IPS-NIHi11 (cell line): ENCODE results near the gene R3HDM1.
"Not testable (repeated sequence)": the region's sequence is repeated elsewhere in the genome, so short reads cannot be mapped to it uniquely, and the experiment has no call there.

Experiments used
- DNase-seq: peaks from one replicate; pipeline ENCODE4 v3.0.0; 2012; ENCODE audit warnings: mixed read lengths, low spot score

R3HDM1 gene

DNA sequence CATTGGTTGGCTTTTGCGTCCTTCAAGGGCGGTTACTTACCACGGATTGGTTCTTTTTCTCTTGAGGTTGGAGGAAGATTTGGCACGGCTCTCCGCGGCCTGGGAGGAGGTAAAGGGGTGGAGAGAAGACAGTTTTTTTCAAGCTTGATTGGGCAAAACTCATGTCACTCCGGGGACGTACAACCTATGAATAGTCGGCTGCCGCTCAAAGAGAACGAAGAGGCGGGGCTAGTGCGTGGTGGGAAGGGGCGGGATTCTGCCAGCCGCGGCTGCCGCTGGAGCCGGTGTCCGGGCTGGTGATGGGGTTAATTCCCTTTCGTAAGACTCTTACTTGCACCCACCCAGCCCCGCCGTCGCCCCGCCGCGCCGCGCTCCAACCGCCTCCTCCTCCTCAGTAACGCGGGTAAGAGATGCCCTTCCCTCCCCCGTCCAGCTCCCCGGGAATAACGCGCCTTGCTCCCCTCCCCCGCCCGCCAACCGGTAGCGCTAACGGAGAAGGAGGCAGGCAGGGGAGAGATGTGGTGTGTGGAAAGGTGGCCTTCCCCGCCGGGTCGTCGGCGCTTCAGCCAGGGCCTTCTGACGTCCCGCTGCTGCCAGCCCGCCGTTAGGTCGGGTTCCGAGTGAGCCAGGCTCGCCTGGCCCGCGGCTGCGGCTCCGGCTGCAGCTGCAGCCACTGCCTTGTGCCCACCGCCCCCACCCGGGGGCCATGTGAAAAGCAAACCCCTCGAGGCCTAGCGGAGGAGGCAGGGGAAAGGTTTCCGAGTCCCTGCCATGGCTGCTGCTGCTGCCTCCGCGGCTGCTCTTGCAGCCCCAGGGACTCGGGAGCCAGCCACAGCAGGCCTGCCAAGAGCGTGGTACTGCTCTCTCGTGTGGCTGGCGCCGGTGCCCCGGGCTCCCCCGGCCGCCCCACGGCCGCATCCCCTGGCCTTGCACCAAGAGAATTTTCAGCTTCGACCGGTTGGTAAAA is at the start of gene R3HDM1:
R3HDM1 (plus strand) TSS at position 254 of the 967 bp plus-strand sequence. CDS start 73,362 bp downstream, outside the sequence.
- DNase-seq = peak; percentile 95

DNA sequence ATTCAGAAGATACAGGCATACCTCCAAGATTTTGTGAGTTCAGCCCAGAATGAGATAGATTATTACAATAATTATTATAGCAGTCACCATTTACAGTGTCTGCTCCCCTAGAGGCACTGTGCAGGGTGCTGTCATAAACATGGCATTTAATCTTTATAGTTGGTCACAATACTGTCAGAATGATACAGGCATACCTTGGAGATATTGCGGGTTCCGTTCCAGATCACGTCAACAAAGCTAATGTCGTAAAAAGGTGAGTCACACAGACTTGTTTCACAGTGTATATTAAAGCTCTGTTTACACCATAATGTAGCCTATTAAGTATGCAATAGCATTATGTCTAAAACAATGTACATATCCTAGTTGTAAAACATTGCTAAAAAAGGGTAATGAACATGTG is 45.8 kb upstream of the R3HDM1 start:
- DNase-seq = no peak

DNA sequence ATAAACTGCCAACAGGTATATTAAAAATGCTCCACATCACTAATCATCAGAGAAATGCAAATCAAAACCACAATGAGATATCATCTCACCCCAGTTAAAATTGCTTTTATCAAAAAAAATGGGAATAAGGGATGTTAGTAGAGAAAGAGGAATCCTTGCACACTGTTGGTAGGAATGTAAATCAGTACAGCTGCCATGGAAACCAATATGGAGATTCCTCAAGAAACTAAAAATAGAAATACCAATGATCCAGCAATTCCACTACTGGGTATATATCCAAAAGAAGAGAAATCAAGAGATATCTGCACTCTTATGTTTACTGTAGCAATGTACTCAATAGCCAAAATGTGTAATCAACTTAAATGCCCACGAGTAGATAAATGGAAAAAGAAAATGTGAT is 40.9 kb upstream of the R3HDM1 start:
- no peak for DNase-seq

DNA sequence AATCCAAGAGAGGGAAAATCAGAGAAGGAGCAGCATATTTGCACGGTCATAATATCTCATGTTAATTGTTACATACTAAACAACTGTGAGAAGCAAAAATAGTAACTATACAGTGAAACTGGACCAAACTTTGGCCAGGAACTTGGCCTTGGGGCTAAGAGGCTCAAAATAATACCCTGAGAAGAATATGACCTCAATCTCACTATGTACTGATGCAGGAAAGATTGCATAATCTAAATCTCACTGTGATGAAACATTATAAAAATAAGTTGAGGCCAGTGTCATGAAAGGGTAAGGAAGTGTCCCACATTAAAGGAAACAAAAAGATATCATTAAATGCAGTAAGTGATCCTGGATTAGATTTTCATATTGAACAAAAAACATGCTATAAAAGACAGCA is 36.8 kb upstream of the R3HDM1 start:
- no peak for DNase-seq

DNA sequence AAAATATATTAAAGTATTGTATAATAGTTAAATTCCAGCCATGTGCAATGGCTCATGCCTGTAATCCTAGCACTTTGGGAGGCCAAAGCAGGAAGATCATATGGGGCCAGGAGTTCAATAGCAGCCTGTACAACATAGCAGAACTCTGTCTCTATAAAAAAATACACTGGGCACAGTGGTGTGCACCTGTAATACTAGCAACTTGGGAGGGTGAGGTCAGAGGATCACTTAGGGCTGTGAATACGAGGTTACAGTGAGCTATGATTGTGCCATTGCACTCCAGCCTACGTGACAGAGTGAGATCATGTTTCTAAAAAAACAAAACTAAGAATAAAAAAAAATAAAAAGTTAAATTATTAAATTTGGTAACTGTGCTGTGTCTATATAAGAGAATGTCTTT is 36.4 kb upstream of the R3HDM1 start:
- no peak for DNase-seq

DNA sequence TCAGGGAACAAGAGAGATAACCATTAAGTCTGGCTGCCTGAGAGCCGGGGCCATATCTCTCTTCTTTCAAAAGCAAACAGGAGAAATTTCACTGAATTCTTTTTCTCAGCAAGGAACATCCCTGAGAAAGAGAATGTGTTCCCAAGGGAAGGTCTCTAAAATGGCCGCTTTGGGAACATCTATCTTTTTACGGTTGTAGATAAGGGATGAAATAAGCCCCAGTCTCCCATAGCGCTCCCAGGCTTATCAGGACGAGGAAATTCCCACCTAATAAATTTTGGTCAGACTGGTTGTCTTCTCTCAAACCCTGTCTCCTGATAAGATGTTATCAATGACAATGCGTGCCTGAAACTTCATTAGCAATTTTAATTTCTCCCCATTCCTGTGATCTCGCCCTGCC is 32.7 kb upstream of the R3HDM1 start:
- not testable (repeated sequence) for DNase-seq

DNA sequence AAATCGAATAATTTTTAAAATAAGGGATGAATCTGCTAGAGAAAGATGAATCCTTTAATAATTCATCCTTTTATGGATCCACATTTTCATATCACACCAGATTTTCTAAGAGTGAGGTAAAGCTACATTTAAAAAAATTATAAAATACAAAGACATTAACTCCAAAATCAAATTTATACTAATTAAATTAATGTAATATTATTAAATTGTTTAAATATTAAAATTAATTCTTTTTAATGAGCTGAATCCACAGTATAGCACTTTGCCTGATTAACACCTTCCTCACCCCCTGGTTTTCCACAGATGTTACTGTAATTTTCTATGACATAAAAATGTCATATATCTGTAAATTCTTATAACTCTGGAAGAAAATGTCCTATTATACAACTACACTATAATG is 26.5 kb upstream of the R3HDM1 start:
- no peak for DNase-seq

DNA sequence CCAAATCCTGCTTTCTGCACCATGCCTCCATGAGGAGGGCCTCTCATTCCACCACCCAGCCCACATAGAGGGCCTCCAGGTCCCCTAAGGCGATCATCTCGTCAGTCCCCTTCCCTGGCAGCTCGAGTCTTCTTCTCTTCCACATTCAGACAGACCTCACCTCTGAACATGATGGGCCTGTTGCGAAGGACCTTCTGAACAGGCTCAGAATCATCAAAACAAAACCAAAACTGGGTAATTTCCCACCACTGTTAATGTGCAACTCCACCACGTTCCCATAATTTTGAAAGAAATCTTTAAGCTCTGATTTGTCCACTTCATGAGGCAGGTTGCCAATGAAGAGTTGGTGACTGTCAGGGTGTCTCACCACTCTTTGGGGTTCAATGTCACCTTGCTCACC is 20.7 kb upstream of the R3HDM1 start:
- DNase-seq = no peak

DNA sequence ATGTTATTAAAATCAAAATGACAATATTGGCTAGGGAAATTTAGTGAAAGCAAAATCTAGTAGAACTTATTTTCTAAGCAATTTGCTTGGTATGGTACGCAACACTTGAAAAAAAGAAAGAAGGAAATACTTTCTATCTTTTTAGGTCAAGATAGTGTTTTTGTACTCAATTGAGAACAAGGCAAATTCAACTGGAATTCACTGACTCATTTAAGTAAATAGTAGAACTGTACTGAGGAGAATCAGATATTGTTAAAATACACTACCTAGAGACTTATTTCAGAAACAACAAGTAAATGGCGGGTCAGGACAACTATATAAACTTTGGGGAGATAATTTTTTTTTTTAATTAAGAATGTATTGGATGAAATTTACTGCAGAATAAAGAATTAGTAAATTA is 19.2 kb upstream of the R3HDM1 start:
- no peak for DNase-seq

DNA sequence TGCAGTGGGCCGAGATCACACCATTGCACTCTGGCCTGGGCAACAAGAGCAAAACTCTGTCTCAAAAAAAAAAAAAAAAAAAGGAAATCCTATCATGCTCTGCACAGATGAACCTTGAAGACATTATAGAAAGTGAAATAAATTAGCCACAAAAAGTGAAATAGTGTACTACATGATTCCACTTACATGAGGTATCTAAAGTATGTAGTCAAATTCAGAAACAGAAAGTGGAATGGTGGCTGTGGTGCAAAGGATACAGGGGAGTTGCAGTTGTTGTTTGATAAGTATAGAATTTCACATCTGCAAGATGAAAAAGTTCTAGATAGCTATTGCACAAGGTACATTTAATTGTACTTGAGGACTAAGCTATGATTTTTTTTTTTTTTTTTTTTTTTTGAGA is 5.5 kb upstream of the R3HDM1 start:
- no peak for DNase-seq

DNA sequence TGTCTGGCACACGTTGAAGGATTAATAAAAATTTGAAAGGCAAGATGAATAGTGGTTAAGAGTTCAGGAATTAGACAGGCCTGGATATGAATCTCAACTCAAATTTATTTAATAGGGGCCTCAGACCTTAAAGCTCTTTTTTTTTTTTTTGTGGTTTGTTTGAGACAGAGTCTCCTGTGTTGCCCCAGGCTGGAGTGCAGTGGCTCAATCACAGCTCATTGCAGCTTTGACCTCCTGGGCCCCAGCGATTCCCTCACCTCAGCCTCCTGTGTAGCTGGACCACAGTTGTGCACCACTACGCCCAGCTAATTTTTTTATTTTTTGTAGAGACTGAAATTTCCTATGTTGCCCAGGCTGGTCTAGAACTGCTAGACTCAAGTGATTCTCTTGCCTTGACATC is 3.3 kb upstream of the R3HDM1 start:
- no peak for DNase-seq

DNA sequence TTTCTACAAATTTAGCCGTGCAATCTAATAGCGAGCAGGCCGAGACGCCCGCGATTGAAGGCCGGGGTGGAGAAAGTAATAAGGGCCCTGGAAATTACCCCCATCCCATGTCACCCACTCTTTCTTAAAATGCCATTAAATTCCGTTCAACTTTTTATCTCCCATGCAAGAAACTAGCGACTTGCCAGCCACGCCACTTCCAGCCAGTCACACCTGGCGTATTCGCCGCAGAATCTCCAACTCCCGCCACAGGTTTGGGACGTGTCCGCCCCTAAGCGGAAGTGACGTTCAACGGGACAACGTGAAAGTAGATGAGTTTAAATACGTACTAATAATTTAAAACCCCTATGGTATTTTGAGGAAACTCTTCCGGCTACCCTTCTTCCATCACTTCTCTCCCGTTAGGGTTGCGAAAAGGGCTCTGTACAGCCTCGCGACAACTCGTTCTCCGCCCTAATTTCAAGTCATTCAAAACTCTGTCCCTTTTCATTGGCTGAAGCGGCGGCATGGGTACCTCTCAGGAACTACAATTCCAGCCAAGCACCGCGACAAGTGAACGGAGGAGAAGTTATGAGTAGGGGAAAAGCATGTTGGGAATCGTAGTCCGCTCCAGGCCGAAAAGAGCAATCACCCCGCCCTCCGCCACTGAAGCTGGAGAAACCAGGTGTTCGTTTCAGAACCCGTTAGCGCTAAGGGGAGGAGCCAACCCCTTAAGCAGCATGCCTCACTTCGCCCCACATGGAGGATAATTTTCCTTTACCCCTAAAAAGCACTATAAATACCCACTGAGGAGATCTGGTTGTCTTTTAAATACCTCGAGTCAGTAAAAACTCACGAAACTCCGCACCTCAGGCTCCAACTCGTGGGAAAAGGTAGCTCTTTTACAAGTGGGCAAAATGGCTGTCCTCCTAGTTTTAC is 712 bp upstream of the R3HDM1 start, which contains the start of gene ZRANB3:
ZRANB3 (minus strand) TSS at position 906 of the 918 bp plus-strand sequence.
- peak; percentile 91 for DNase-seq

DNA sequence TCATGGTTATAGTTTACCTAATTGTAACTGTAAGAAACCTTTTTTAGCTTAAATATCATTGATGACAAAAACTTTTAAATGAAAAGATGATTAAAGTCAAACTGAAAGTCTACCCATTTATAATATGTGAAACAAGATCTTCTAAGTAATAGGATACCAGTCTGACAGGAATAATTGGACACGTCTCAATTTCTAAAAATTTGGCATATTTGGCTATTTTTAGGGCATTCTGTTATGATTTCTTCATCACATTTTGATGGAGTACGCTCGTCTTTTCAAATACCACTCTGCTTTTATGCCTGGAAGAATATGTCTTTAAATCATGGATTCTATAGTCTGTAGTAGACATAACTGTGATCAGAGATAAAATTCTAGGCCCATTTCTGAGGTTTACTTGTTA is 1.3 kb downstream of the R3HDM1 start:
- no peak for DNase-seq

DNA sequence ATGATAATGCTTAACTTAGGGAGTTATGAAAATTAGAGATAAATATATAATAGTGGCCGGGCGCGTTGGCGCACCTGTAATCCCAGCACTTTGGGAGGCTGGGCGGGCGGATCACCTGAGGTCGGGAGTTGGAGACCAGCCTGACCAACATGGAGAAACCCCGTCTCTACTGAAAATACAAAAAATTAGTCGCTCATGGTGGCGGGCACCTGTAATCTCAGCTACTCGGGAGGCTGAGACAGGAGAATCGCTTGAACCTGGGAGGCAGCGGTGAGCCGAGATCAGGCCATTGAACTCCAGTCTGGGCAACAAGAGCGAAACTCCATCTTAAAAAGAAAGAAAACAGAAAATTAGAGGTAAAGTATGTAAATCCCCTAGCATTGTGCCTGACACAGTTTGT is 2.3 kb downstream of the R3HDM1 start:
- DNase-seq = not testable (repeated sequence)

DNA sequence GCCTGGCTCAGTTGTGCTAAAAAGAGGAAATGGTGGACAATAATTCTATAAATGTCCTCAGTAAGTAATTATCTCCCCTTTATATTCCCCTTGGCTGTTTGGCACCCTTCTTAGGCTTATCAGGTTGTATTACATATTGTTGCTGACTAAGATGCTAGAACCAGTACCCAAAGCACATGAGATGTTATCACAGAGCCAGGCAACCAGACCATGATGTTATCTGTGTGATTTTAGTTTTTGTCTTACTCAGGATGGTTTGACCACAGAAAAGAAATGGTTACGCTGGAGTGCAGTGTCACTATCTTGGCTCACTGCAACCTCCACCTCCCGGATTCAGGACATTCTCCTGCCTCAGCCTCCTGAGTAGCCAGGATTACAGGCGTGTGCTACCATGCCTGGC is 15.2 kb downstream of the R3HDM1 start:
- DNase-seq = no peak

DNA sequence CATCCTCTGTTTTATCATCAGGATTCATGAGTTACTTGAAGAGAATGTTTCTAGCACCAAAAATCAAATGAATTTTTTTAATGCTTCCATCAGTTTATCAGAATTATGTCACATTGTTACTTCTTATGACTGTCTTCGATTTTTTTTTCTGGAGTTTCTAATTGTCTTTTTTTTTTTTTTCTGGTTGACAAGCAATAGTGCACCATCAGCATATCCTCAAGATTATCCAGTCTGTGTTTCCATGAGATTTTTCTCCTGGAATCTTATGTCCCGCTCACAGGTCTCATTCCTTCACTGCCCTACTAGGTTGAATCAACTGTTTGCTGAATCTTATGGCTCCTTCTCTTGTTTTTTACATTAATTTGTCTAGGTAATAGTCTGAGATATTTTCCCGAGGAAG is 16.0 kb downstream of the R3HDM1 start:
- DNase-seq = no peak

DNA sequence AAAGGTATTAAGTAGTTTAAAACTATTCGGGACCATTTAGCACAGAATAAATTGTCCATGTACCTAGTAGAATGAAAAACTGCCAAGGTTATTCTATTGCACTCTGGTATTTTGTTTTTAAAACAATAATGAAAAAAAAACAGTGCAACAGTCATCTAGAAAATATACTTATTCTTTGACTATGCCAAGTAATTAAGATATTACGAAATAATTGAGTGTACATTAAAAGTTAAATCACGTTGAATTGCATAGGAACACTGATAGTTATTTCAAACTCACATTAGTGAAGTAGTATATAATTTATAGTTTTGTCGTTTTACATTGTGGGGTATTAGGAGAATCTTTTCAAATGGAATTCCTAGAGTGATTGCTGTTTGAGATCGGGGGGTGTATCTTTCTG is 20.1 kb downstream of the R3HDM1 start:
- no peak for DNase-seq

DNA sequence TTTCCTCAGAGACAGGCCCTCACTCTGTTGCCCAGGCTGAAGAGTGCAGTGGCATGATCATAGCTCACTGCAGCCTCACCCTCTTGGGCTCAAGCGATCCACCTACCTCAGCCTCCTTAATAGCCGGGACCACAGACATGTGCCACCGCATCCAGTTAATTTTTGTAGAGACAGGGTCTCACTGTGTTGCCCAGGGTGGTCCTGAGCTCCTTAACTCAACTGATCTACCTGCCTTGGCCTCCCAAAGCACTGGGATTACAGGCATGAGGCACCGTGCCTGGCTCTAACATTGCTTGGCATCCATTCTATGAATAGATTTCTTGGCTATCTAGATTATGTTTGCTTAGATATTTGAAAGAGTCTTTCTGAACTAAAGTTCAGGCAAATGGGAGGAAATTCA is 21.6 kb downstream of the R3HDM1 start:
- DNase-seq = no peak

DNA sequence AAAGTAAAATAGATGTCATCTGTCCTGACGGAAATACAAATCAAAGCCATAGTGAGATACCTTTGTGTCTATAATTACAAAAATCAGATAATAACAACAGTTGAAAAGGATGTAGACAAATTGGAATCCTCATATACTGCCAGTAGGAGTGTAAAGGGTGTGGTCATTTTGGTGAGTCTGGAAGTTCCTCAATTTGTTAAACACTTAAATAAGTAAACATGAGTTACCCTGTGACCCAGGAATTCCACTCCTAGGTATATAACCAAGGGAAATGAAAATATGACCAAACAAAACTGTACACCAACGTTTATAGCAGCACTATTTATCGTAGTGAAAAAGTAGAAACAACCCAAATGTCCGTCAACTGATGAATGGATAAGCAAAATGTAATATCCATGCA is 24.0 kb downstream of the R3HDM1 start:
- no peak for DNase-seq

DNA sequence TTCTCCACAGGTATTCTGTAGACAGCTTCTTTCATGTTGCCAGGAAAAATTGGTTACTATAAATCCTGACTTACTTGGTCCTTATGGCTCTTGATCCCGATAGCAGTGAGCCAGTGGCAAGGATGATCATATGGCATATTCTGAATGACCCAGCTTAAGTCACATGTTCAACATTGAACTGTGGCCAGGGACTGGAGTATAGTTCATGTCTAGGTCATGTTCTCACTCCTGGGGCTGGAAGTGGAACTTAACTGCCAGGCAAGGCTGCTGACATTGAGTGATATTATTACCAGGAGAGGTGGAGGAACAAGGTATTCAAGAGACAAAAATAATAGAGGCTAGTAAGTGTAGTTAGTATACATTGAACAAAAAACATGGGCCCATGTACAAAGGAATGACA is 26.2 kb downstream of the R3HDM1 start:
- no peak for DNase-seq

DNA sequence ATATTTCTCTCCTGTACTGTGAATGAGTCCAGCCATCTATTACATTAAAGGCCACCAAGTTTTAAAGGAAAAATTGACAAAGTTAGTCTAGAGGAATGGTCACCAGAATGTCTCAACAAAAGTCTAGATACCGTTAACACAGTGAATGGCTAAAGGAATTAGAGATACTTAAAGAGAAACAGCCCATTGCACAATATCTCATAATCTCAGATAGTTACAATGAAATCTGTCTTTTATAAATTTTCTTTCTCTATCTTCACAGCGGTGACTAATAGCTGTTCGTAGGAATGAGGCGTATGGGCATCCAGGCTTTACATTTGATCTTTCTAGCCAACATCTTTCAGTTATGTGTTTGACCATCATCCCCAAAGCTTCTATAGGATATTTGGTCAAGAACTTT is 30.6 kb downstream of the R3HDM1 start:
- no peak for DNase-seq

DNA sequence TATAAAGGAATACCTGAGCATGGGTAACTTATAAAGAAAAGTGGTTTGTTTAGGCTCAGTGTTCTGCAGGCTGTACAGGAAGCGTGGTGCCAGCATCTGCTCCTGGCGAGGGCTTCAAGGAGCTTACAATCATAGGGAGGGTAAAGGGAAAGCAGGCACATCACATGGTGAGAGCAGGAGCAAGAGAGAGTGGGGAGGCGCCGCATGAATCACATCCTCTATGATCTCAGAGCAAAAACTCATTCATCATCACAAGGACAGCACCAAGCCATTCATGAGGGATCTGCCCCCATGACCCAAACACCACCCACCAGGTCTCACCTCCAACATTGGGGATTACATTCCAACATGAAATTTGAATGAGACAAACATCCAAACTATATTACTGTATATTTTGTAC is 32.5 kb downstream of the R3HDM1 start:
- DNase-seq = no peak

DNA sequence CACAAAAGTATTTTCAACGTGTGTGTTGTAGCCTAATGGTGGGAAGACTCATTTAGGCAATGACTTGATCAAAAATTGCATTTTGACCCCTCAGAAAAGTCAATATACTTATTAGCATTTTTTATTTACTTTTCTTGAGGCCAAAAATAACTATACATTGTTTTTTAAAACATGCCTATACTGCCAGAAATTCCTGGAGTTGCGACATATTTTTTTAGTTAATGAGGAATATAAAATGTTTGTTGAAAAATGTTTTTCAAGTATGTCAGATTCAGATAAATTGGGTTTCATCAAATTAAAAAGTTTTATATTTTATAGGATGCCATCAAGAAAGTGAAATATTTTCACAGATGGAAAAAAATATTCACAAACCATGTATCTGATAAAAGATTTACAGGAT is 39.6 kb downstream of the R3HDM1 start:
- no peak for DNase-seq
